Stomach (tissue), 9 donors: ENCODE measurements around the gene SH2D7. TPM values are rescaled to one million over a fixed set of nuclear protein-coding genes. Genes with fewer than 3 reads are reported as not detected.

Source experiments
- DNase-seq, 2 donors: peaks; one replicate each; pipeline versions ENCODE4 v3.0.0 to v3.0.0-alpha.2; 2013 to 2019
- H3K27ac ChIP-seq, 5 donors: fragments of 200-600 bp in 4 of 5; sonication (generic) in 4 of 5; one replicate each; pipeline ENCODE4 v1.5.1; 2013 to 2019; ENCODE audit warnings: mild to moderate bottlenecking in 1 of 5, moderate library complexity in 1 of 5
- H3K27me3 ChIP-seq, 3 donors: fragments of 200-600 bp; sonication (generic); one replicate each; pipeline ENCODE4 v1.5.1; 2017 to 2019; ENCODE audit warnings: mixed run types in 1 of 3
- H3K36me3 ChIP-seq, 4 donors: fragments of 200-600 bp; sonication (generic); 1 replicate in 3 of 4; 2 replicates in 1 of 4; pipeline ENCODE4 v1.5.1; 2016 to 2019
- H3K4me1 ChIP-seq, 4 donors: fragments of 200-600 bp; sonication (generic); one replicate each; pipeline ENCODE4 v1.5.1; 2016 to 2019
- H3K4me3 ChIP-seq, 4 donors: fragments of 200-600 bp; sonication (generic) in 3 of 4; one replicate each; pipeline ENCODE4 v1.5.1; 2016 to 2019; ENCODE audit warnings: mild to moderate bottlenecking in 1 of 4
- H3K9me3 ChIP-seq, 4 donors: fragments of 200-600 bp; sonication (generic); one replicate each; pipeline ENCODE4 v1.5.1; 2016 to 2019
- EP300 ChIP-seq: sonication (generic); formaldehyde crosslinking; IDR thresholded peaks from one replicate; pipeline ENCODE4 v1.6.1; 2017; ENCODE audit warnings: antibody characterized with exemption
- POLR2A ChIP-seq, 4 donors: fragments of 450-650 bp; IDR thresholded peaks; one replicate each; pipeline ENCODE4 v1.6.1; 2016; ENCODE audit warnings: antibody characterized with exemption in 4 of 4, control low read depth in 2 of 4, mild to moderate bottlenecking in 1 of 4, moderate library complexity in 1 of 4
- POLR2AphosphoS5 ChIP-seq, 3 donors: sonication (generic); formaldehyde crosslinking; IDR thresholded peaks; one replicate each; pipeline ENCODE4 v1.6.1; 2016; ENCODE audit warnings: antibody characterized with exemption in 3 of 3
- WGBS, 5 donors: extraction: QIAGEN DNeasy Blood & Tissue Kit in 3 of 5; methylation state at CpG; one replicate each; pipeline versions ENCODE4 v1.1.5 to v1.1.7; 2013 to 2018; 5-methylcytosine and 5-hydroxymethylcytosine counted together
- intact Hi-C: fragments of 100-400 bp; cut with DNase I; formaldehyde crosslinking; loops from one replicate; pipeline ENCODE4 v1.15.1; 2023; ENCODE audit warnings: low total_unique reads
- polyA plus RNA-seq, 3 donors: library from polyadenylated mRNA; stranded (reverse); fragments of 200-250 nt; gene quantifications; one replicate each; pipeline ENCODE4 v1.2.3, GENCODE V29; 2013
- total RNA-seq, 5 donors: library from RNA; depleted of rRNA; stranded (reverse); fragments of >200 nt; gene quantifications; one replicate each; pipeline versions ENCODE4 v1.1.0 to v1.2.3, GENCODE V29; 2014 to 2016
- TF ChIP-seq, protein P1 (sequence below), 7 experiments: fragments of 450-650 bp in 4 of 7; fragments of 200-600 bp in 3 of 7; sonication (generic) in 3 of 7; IDR thresholded peaks; one replicate each; pipeline ENCODE4 v1.5.1; 2016 to 2019; ENCODE audit warnings: antibody characterized with exemption in 7 of 7, control low read depth in 2 of 7, mild to moderate bottlenecking in 1 of 7
- donor health status: healthy with polysubstance abuse.
- donor health status: Bipolar disorder and iron deficiency.
- donor health status: healthy.

Gene SH2D7
- total and polyA plus RNA-seq, 8 donors: 0.29 to 0.45 TPM; not detected in 6

DNA sequence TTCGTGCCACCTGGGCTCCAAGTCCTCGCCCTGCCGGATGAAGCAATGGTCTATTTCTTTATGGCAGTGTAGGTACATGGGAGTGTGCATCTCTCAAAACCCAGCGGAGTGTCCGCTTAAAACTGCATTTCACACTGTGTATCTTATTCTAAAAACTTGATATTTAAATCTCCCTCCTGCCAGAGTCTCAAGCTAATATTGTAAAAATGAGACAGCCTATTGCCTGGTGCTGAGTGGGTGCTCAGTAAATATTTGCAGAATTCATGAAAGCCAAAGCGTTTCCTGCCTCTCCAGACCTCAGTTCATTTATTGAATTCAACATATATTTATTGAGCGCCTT, 14.5 kb upstream of the SH2D7 start:
- Histone ChIP-seq H3K27me3 (no peaks in the 10 kb centered on the region), H3K36me3 (no peaks in the 10 kb centered on the region), H3K4me3 (peak overlapping the region; percentile 81 to 96 (median 89)), H3K4me1 (peaks cover 27 to 80% (median 52%) of the 10 kb centered on the region in 4 donors), H3K9me3 (no peaks in the 10 kb centered on the region), H3K27ac (peak overlapping the region; percentile 92 to 99 (median 97))
- intact Hi-C loops: no loop called here
- 6 to 9% (median 8%) methylated on average over 4 to 7 of the region's 7 CpGs for WGBS, 5 donors
- no peak for DNase-seq
- TF ChIP-seq EP300 (no peak), POLR2A (IDR thresholded peaks at IDR 0.05) (no peak), POLR2AphosphoS5 (IDR thresholded peaks at IDR 0.05) (no peak)
- TF ChIP-seq, protein P1, sequence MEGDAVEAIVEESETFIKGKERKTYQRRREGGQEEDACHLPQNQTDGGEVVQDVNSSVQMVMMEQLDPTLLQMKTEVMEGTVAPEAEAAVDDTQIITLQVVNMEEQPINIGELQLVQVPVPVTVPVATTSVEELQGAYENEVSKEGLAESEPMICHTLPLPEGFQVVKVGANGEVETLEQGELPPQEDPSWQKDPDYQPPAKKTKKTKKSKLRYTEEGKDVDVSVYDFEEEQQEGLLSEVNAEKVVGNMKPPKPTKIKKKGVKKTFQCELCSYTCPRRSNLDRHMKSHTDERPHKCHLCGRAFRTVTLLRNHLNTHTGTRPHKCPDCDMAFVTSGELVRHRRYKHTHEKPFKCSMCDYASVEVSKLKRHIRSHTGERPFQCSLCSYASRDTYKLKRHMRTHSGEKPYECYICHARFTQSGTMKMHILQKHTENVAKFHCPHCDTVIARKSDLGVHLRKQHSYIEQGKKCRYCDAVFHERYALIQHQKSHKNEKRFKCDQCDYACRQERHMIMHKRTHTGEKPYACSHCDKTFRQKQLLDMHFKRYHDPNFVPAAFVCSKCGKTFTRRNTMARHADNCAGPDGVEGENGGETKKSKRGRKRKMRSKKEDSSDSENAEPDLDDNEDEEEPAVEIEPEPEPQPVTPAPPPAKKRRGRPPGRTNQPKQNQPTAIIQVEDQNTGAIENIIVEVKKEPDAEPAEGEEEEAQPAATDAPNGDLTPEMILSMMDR (IDR thresholded peaks at IDR 0.05): no peak

DNA sequence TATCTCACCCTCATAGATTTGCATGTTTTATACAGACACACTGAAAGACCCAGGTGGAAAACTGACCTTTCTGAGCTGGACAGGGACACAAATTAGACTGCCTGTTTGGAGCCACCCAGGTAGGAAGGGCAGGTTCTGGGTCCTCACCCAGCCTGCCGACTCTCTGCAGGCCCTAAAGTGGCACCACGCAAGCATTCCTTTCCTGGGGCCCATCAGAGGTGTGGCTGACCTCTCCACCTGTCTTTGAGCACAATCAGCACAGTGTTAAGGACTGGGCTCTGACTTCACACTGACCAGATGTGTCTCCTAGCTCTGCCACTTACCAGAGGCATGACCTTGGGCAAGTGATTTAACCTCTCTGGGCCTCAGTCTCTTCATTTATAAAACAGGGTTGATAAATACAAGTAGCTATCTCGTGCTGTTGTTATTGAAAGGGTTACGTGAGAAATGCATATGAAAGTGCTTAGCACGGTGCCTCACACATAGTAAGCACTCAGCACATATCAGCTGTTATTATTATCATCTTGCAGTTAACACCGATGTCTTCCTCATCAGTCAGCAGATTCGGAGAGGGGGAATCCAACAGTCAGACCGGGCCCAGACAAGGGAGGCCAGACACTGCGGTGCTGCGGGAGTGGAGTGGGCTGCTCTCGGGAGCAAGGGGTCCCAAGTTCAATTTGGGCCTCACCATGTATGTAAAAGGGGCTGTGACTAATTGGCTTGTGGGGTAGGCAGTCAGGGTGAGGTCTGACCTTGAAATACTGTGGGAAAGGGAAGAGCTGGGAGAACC, 12.9 kb upstream of the SH2D7 start:
- intact Hi-C loops: no loop called here
- Histone ChIP-seq H3K4me3 (no peak overlapping the region), H3K36me3 (no peaks in the 10 kb centered on the region), H3K9me3 (no peaks in the 10 kb centered on the region), H3K4me1 (peaks cover 27 to 80% (median 49%) of the 10 kb centered on the region in 4 donors), H3K27ac (peak overlapping the region in 1 of 5 donors; percentile 99), H3K27me3 (no peaks in the 10 kb centered on the region)
- no peak for DNase-seq
- WGBS, 5 donors: 79 to 86% (median 84%) methylated on average over 10 to 11 of the region's 11 CpGs
- TF ChIP-seq, protein P1 (IDR thresholded peaks at IDR 0.05): no peak
- TF ChIP-seq POLR2AphosphoS5 (IDR thresholded peaks at IDR 0.05) (no peak), EP300 (no peak), POLR2A (IDR thresholded peaks at IDR 0.05) (no peak)

DNA sequence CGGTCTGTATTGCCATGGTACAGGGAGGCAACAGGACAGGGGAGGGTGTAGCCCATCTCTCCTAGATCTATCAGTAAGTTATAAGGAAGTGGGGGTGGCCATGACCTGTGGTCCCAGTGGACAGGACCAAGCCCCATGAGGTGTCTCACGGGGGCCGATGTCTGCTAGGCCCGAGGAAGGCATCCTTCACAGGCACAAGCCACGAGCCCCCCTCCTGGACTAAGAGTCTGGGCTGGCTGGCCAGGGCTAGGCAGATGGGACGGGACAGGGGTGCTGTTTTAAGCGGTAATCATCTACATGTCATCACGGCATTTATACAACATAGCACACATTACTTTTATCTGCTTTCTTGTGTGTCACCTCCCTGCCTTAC, 12.3 kb upstream of the SH2D7 start:
- H3K36me3 ChIP-seq: no peaks in the 10 kb centered on the region
- no peak overlapping the region for H3K4me3 ChIP-seq
- H3K27ac ChIP-seq: no peak overlapping the region
- TF ChIP-seq EP300 (no peak), POLR2A (IDR thresholded peaks at IDR 0.05) (no peak), POLR2AphosphoS5 (IDR thresholded peaks at IDR 0.05) (no peak)
- TF ChIP-seq, protein P1 (IDR thresholded peaks at IDR 0.05): no peak
- H3K9me3 ChIP-seq: no peaks in the 10 kb centered on the region
- no peak for DNase-seq
- WGBS, 5 donors: 90 to 95% (median 94%) methylated on average over 8 of the region's 8 CpGs
- intact Hi-C loops: no loop called here
- H3K4me1 ChIP-seq: peaks cover 21 to 77% (median 47%) of the 10 kb centered on the region in 4 donors
- no peaks in the 10 kb centered on the region for H3K27me3 ChIP-seq

DNA sequence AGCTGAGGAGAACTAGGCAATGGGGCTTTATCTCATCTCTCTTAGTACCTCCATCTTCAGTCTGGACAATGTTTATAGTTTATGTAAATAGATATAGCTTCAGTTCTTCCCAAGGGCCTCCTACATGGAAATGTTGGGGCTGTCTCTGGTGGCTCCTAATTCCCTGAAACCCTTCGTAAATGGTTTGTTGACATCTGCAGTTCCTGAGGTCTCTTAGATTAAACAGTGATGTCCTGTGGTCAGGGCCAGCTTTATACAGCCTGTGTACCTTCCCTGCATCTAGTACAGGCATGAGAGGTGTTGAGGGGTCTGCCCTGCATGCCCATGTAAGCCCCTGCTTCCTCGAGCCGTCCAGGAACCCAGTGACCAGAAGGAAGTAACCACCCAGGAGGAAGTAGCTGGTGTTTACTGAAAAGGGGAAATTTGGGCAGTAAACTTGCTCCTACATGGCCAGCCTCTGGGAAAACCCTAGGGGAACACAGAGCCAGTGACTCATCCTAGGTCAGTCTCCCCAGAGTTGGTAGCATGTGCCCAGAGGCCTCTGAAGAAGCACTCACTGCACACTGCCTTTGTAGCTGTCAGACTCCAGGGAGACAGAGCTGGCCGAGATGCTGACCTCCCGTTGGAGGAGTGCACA, 10.1 kb upstream of the SH2D7 start:
- TF ChIP-seq, protein P1 (IDR thresholded peaks at IDR 0.05): no peak
- TF ChIP-seq EP300 (no peak), POLR2AphosphoS5 (IDR thresholded peaks at IDR 0.05) (peak in 1 of 3 donors; percentile 5)
- Histone ChIP-seq H3K4me1 (peaks cover 7 to 55% (median 31%) of the 10 kb centered on the region in 4 donors), H3K27ac (peak overlapping the region in 3 of 5 donors; percentile 9 to 55 (median 44)), H3K9me3 (no peaks in the 10 kb centered on the region), H3K4me3 (no peak overlapping the region), H3K27me3 (no peaks in the 10 kb centered on the region), H3K36me3 (no peaks in the 10 kb centered on the region)
- no peak for DNase-seq
- WGBS, 5 donors: 39 to 73% (median 45%) methylated on average over 5 of the region's 5 CpGs
- intact Hi-C loops: no loop called here
